Pancreas (tissue), 10 donors: Measurements from ENCODE around the gene ZNF473. TPM values are rescaled to one million over a fixed set of nuclear protein-coding genes. Genes with fewer than 3 reads are reported as not detected.

Experiments
- ATAC-seq, 4 donors: fragments of 200-7000 bp; cut with Tn5 transposase; one replicate each; pipeline versions ENCODE4 v1.8.0 to v1.9.1; 2020; ENCODE audit warnings: mild to moderate bottlenecking in 4 of 4, moderate library complexity in 4 of 4
- DNase-seq, 6 donors: peaks; one replicate each; pipeline ENCODE4 v3.0.0-alpha.2; 2020
- FAIRE-seq: peaks from 2 replicates; lab custom pipeline; 2012; peaks lifted over from hg19 to GRCh38; lab: Jason Lieb, UNC
- H3K27ac ChIP-seq, 4 donors: fragments of 200-600 bp; sonication (generic); 1 replicate in 3 of 4; 2 replicates in 1 of 4; pipeline versions ENCODE4 v1.5.0 to v1.8.0; 2020
- H3K27me3 ChIP-seq, 4 donors: fragments of 200-600 bp; one replicate each; pipeline ENCODE4 v1.8.0; 2021
- H3K36me3 ChIP-seq, 3 donors: fragments of 200-600 bp; sonication (generic) in 1 of 3; one replicate each; pipeline versions ENCODE4 v1.5.0 to v1.8.0; 2020 to 2021
- H3K4me1 ChIP-seq, 3 donors: fragments of 200-600 bp; one replicate each; pipeline ENCODE4 v1.8.0; 2021
- H3K4me3 ChIP-seq, 4 donors: fragments of 200-600 bp; sonication (generic) in 2 of 4; one replicate each; pipeline versions ENCODE4 v1.5.0 to v1.8.0; 2020 to 2021
- H3K9me3 ChIP-seq, 4 donors: fragments of 200-600 bp; one replicate each; pipeline ENCODE4 v1.8.0; 2021
- WGBS, 2 donors: extraction: QIAGEN DNeasy Blood & Tissue Kit; methylation state at CpG; one replicate each; pipeline ENCODE4 v1.1.7; 2013; 5-methylcytosine and 5-hydroxymethylcytosine counted together
- intact Hi-C, 3 donors: fragments of 100-400 bp; cut with DNase I; formaldehyde crosslinking; loops; one replicate each; pipeline versions ENCODE4 v1.11.1 to v1.14.2; 2022
- polyA plus RNA-seq, 2 donors: library from polyadenylated mRNA; stranded (reverse); fragments of 200-250 nt; gene quantifications; one replicate each; pipeline ENCODE4 v1.2.3, GENCODE V29; 2013
- total RNA-seq, 6 donors: library from RNA; stranded (reverse); fragmentation: NEBNext Ultra II Directional in 4 of 6; extraction: Animal tissue kit (Norgen Biotek cat#: 25700) in 4 of 6; gene quantifications; one replicate each; pipeline versions ENCODE4 v1.2.1 to v1.2.4, GENCODE V29; 2021 to 2023
- TF ChIP-seq, protein P1 (sequence below), 4 donors: fragments of 200-600 bp; sonication (generic) in 3 of 4; IDR thresholded peaks; one replicate each; pipeline versions ENCODE4 v1.5.0 to v1.8.0; 2021; ENCODE audit warnings: antibody characterized with exemption in 4 of 4
- donor health status: healthy with polysubstance abuse.
- donor health status: DM: no; HTN: no; CAD: no; lungs with moderate emphysema.
- donor health status: DM: no; HTN: no; CAD: no.
- donor health status: control.
- donor health status: control.
- donor health status: Bipolar disorder and iron deficiency.
- donor health status: DM: yes; HTN: yes; CAD: no.
- donor health status: DM: no; HTN: no; CAD: no.
- donor health status: DM: no; HTN: no; CAD: no.
- donor health status: DM: yes; HTN: yes; CAD: no.

Gene ZNF473
- total and polyA plus RNA-seq, 8 donors: 1.9 to 6.3 (median 3.9) TPM

DNA sequence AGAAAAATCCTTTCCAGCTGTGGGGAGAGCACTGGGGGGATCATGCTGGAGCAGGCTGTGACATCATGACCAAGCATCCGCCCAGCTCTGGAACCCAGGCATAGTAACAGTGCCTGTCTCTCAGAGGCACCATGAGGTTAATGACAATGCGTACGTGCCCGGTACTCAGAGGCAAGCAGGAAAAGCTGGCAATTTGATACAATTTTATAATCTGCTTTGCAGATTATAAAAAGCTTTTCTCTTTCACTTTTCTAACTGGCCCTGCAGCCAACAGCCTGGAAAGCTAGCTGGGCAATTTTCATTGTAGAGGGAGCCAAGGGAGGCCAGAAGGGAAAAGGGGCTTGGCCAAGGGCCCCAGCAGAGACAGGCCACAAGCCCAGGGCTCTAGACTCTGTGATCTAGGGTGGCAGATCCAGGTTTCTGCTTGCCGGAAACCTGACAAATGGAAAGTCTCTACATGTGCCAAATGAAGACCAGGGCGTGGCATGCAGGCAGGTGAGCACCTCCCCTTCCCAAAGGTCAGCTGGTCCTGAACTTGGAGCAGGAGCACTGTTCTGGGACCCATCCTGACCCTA is 23.3 kb upstream of the ZNF473 start:
- DNase-seq: no peak
- Histone ChIP-seq H3K4me1 (no peaks in the 10 kb centered on the region), H3K9me3 (no peaks in the 10 kb centered on the region), H3K27ac (no peak overlapping the region), H3K4me3 (no peak overlapping the region), H3K36me3 (peaks cover 0 to 47% (median 17%) of the 10 kb centered on the region in 3 donors), H3K27me3 (no peaks in the 10 kb centered on the region)
- intact Hi-C loops: no loop called here
- 88 to 91% methylated on average over 6 of the region's 6 CpGs for WGBS, 2 donors
- TF ChIP-seq, protein P1, sequence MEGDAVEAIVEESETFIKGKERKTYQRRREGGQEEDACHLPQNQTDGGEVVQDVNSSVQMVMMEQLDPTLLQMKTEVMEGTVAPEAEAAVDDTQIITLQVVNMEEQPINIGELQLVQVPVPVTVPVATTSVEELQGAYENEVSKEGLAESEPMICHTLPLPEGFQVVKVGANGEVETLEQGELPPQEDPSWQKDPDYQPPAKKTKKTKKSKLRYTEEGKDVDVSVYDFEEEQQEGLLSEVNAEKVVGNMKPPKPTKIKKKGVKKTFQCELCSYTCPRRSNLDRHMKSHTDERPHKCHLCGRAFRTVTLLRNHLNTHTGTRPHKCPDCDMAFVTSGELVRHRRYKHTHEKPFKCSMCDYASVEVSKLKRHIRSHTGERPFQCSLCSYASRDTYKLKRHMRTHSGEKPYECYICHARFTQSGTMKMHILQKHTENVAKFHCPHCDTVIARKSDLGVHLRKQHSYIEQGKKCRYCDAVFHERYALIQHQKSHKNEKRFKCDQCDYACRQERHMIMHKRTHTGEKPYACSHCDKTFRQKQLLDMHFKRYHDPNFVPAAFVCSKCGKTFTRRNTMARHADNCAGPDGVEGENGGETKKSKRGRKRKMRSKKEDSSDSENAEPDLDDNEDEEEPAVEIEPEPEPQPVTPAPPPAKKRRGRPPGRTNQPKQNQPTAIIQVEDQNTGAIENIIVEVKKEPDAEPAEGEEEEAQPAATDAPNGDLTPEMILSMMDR (IDR thresholded peaks at IDR 0.05): no peak
- FAIRE-seq: no peak
- no peak for ATAC-seq

DNA sequence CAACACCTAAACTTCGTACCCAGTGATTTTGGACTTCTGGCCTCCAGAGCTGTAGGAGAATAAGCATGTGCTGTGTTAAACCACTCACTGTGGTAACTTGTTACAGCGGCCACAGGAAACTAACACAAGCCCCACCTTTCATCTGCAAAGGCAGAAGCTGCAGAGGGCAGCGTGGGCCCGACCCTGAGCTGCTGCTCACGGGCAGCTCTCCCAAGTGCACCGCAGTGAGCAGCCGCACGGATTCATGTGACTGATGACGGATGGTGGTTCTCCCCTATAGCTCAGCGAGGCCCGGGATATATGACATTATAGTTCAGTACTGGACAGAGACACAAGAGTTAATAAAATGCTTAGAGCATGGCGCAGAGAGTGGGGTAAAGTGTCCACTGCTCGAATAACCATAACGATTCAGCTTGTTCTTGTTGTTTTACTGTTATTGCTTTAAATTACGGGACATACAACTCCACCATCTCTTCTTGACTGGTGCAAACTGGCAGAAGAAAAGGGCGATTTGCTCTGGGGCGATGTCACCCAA is 22.5 kb upstream of the ZNF473 start:
- no peak for DNase-seq
- TF ChIP-seq, protein P1 (IDR thresholded peaks at IDR 0.05): no peak

DNA sequence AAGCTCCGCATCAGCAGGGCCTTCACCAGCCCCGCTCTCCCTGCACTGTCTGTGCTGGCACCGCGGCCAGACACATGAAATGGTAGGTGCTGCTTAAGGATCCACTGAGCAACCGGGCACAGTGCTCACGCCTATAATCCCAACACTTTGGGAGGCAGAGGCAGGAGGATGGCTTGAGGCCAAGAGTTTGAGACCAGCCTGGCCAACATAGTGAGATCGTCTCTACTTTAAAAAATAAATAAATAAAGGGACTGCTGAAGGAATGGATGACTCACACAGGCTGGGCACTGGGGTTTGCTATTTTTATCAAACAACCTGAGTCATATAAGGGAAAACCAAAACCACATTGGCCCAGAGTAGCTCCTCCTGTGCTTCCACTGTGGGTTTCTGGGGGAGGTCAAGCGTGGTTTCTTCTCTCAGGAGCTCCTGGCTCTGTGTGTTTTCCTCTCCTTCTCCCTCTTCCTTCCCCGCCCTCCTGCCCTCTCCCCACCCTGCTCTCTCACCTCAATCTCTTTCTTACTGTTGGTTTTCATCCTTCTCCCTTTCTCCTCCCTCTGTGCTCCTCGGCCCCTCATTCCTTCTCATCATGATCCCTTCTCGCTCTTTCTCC is 21.9 kb upstream of the ZNF473 start:
- ATAC-seq: peak; percentile 23 to 83 (median 74)
- peaks cover 0 to 56% (median 17%) of the 10 kb centered on the region in 3 donors for H3K36me3 ChIP-seq
- DNase-seq: no peak
- no peak overlapping the region for H3K27ac ChIP-seq
- no peak for FAIRE-seq
- no peaks in the 10 kb centered on the region for H3K4me1 ChIP-seq
- no peaks in the 10 kb centered on the region for H3K27me3 ChIP-seq
- TF ChIP-seq, protein P1 (IDR thresholded peaks at IDR 0.05): no peak
- H3K4me3 ChIP-seq: no peak overlapping the region
- H3K9me3 ChIP-seq: no peaks in the 10 kb centered on the region
- intact Hi-C loops: no loop called here
- WGBS, 2 donors: 86 to 89% methylated on average over 11 of the region's 11 CpGs

More for the DNA sequence above, 22.5 kb upstream of the ZNF473 start:
- WGBS, 2 donors: 91 to 92% methylated on average over 17 of the region's 17 CpGs
- intact Hi-C loops: no loop called here
- Histone ChIP-seq H3K36me3 (peaks cover 0 to 55% (median 17%) of the 10 kb centered on the region in 3 donors), H3K27ac (no peak overlapping the region), H3K4me3 (no peak overlapping the region), H3K27me3 (no peaks in the 10 kb centered on the region), H3K4me1 (no peaks in the 10 kb centered on the region), H3K9me3 (no peaks in the 10 kb centered on the region)
- no peak for ATAC-seq
- FAIRE-seq: no peak

DNA sequence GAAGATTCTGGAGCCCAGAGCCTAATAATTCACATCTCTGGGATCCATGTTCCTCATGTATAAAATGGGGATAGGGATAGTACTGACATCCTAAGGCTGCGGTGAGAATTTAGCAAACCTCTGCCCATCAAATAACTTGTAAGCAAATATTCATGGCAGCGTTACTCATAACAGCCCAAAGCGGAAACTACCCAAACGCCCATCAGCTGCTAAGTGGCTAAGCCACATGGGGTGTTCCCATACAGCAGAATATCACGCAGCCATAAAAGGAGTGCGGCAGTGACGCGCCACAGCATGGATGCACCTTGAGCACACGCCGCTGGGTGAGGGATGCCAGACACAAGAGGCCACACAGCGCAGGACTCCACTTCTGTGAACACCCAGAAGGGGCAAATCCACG is 20.4 kb upstream of the ZNF473 start:
- no peaks in the 10 kb centered on the region for H3K27me3 ChIP-seq
- no peaks in the 10 kb centered on the region for H3K9me3 ChIP-seq
- WGBS, 2 donors: 93 to 95% methylated on average over 12 of the region's 12 CpGs
- no peak for FAIRE-seq
- H3K36me3 ChIP-seq: peaks cover 0 to 41% (median 7%) of the 10 kb centered on the region in 3 donors
- DNase-seq: no peak
- TF ChIP-seq, protein P1 (IDR thresholded peaks at IDR 0.05): no peak
- H3K4me1 ChIP-seq: no peaks in the 10 kb centered on the region
- no peak for ATAC-seq
- no peak overlapping the region for H3K4me3 ChIP-seq
- no peak overlapping the region for H3K27ac ChIP-seq
- intact Hi-C loops: no loop called here

DNA sequence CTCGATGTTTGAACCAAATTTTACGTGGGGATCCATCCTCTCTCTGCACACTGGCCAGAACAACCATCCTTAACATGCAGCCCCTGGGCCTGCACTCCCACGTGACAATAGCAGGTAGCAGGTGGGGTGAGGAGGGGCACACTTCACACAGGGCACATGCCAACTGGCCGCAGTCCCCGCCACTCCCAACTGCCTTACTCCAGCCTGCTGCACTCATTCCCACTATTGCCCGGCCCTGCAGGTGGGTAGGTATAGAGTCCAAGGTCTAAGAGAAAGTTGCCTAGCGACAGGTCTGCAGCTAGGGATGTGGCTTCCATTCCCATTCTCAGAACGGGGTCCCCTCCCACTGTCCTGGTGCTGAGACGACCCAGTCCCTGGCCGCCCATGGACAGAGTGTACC is 18.6 kb upstream of the ZNF473 start:
- Histone ChIP-seq H3K4me1 (no peaks in the 10 kb centered on the region), H3K4me3 (no peak overlapping the region), H3K36me3 (peaks cover 0 to 34% (median 6%) of the 10 kb centered on the region in 3 donors), H3K9me3 (no peaks in the 10 kb centered on the region), H3K27me3 (no peaks in the 10 kb centered on the region), H3K27ac (no peak overlapping the region)
- WGBS, 2 donors: 88 to 93% methylated on average over 10 of the region's 10 CpGs
- FAIRE-seq: no peak
- TF ChIP-seq, protein P1 (IDR thresholded peaks at IDR 0.05): no peak
- intact Hi-C loops: no loop called here
- DNase-seq: no peak
- no peak for ATAC-seq
